Muscle of leg (tissue), 11 donors: ENCODE results near the gene XIRP1. TPM values are rescaled to one million over a fixed set of nuclear protein-coding genes. Genes with fewer than 3 reads are reported as not detected.
A peak's percentile ranks its signal among the peaks of the same experiment; 100 is the strongest.

Source experiments
- DNase-seq: peaks from one replicate; pipeline ENCODE4 v3.0.0; 2013
- H3K27ac ChIP-seq: one replicate; pipeline ENCODE4 v1.5.1; 2013; ENCODE audit warnings: mild to moderate bottlenecking, low read length, control low read depth
- H3K27me3 ChIP-seq: one replicate; pipeline ENCODE4 v1.6.1; 2013; ENCODE audit warnings: low read length; ENCODE audit not compliant: control insufficient read depth, insufficient read depth
- H3K36me3 ChIP-seq: one replicate; pipeline ENCODE4 v1.6.1; 2013; ENCODE audit warnings: low read length; ENCODE audit not compliant: control insufficient read depth, insufficient read depth
- H3K4me1 ChIP-seq: one replicate; pipeline ENCODE4 v1.6.1; 2013; ENCODE audit warnings: low read length; ENCODE audit not compliant: control insufficient read depth, insufficient read depth
- H3K4me3 ChIP-seq: one replicate; pipeline ENCODE4 v1.5.1; 2013; ENCODE audit warnings: low read length, control low read depth
- H3K9me3 ChIP-seq: replicated peaks from 2 replicates; pipeline ENCODE4 v1.6.1; 2013; ENCODE audit warnings: low read depth, low read length; ENCODE audit not compliant: control insufficient read depth
- WGBS: methylation state at CpG from one replicate; pipeline ENCODE4 v1.1.5; 2013; ENCODE audit warnings: missing lambda C conversion rate; ENCODE audit not compliant: insufficient coverage; 5-methylcytosine and 5-hydroxymethylcytosine counted together
- polyA plus RNA-seq, 8 donors: library from polyadenylated mRNA; unstranded; fragments of 120-200 nt; gene quantifications; one replicate each; pipeline versions ENCODE4 v1.2.1 to v1.2.3, GENCODE V29; 2013; ENCODE audit warnings: inconsistent platforms in 1 of 8, low replicate concordance in 1 of 8; ENCODE audit not compliant: insufficient read length in 8 of 8, insufficient read depth in 1 of 8
- total RNA-seq: library from RNA; stranded (reverse); fragments of 120-200 nt; gene quantifications from one replicate; pipeline ENCODE4 v1.2.4, GENCODE V29; 2013

The XIRP1 gene
- total and polyA plus RNA-seq, 9 donors: 79.4 to 271 (median 145) TPM

GRCh38 chr3:39211332-39212130, 19.1 kb upstream of the XIRP1 start:
- H3K27me3 ChIP-seq: no peaks in the 10 kb centered on the region
- H3K9me3 ChIP-seq: no peaks in the 10 kb centered on the region
- H3K27ac ChIP-seq: no peak overlapping the region
- no peak overlapping the region for H3K4me3 ChIP-seq
- no peaks in the 10 kb centered on the region for H3K36me3 ChIP-seq
- 59% methylated on average over 2 of the region's 4 CpGs for WGBS
- H3K4me1 ChIP-seq: peaks cover 5% of the 10 kb centered on the region
- no peak for DNase-seq

GRCh38 chr3:39210078-39210477, 17.7 kb upstream of the XIRP1 start:
- peaks cover 2% of the 10 kb centered on the region for H3K9me3 ChIP-seq
- WGBS: no CpG with 5 or more reads among the region's 3 CpGs
- H3K27me3 ChIP-seq: no peaks in the 10 kb centered on the region
- no peak overlapping the region for H3K4me3 ChIP-seq
- H3K4me1 ChIP-seq: peaks cover 5% of the 10 kb centered on the region
- H3K36me3 ChIP-seq: no peaks in the 10 kb centered on the region
- no peak overlapping the region for H3K27ac ChIP-seq
- DNase-seq: no peak

- no peak for DNase-seq
- no CpG with 5 or more reads among the region's 1 CpG for WGBS
Measured at GRCh38 chr3:39209329-39209970, 17.1 kb upstream of the XIRP1 start.

GRCh38 chr3:39208463-39209055, 16.2 kb upstream of the XIRP1 start:
- Histone ChIP-seq H3K4me1 (peaks cover 5% of the 10 kb centered on the region), H3K4me3 (no peak overlapping the region), H3K27me3 (peaks cover 4% of the 10 kb centered on the region), H3K36me3 (no peaks in the 10 kb centered on the region), H3K9me3 (peaks cover 2% of the 10 kb centered on the region), H3K27ac (no peak overlapping the region)
- DNase-seq: peak; percentile 69
- WGBS: no CpG with 5 or more reads among the region's 7 CpGs

More at GRCh38 chr3:39209329-39209970, 17.1 kb upstream of the XIRP1 start:
- Histone ChIP-seq H3K27ac (no peak overlapping the region), H3K9me3 (peaks cover 2% of the 10 kb centered on the region), H3K4me3 (no peak overlapping the region), H3K27me3 (no peaks in the 10 kb centered on the region), H3K4me1 (peaks cover 5% of the 10 kb centered on the region), H3K36me3 (no peaks in the 10 kb centered on the region)

- no peaks in the 10 kb centered on the region for H3K36me3 ChIP-seq
- H3K9me3 ChIP-seq: peaks cover 2% of the 10 kb centered on the region
- H3K4me3 ChIP-seq: no peak overlapping the region
- WGBS: 46% methylated on average over 2 of the region's 5 CpGs
- peaks cover 8% of the 10 kb centered on the region for H3K27me3 ChIP-seq
- peak; percentile 7 for DNase-seq
- H3K4me1 ChIP-seq: peaks cover 5% of the 10 kb centered on the region
- H3K27ac ChIP-seq: no peak overlapping the region
Measured at GRCh38 chr3:39207361-39208186, 15.2 kb upstream of the XIRP1 start.

GRCh38 chr3:39205919-39206516, 13.6 kb upstream of the XIRP1 start:
- peaks cover 2% of the 10 kb centered on the region for H3K9me3 ChIP-seq
- 100% methylated on average over 5 of the region's 6 CpGs for whole genome bisulfite sequencing
- DNase-seq: no peak
- no peaks in the 10 kb centered on the region for H3K36me3 ChIP-seq
- peaks cover 5% of the 10 kb centered on the region for H3K4me1 ChIP-seq
- no peak overlapping the region for H3K4me3 ChIP-seq
- peaks cover 8% of the 10 kb centered on the region for H3K27me3 ChIP-seq
- no peak overlapping the region for H3K27ac ChIP-seq

GRCh38 chr3:39205131-39205530, 12.7 kb upstream of the XIRP1 start:
- no peak for DNase-seq
- H3K36me3 ChIP-seq: no peaks in the 10 kb centered on the region
- peaks cover 8% of the 10 kb centered on the region for H3K27me3 ChIP-seq
- H3K4me1 ChIP-seq: peaks cover 5% of the 10 kb centered on the region
- H3K9me3 ChIP-seq: peaks cover 2% of the 10 kb centered on the region
- 64% methylated on average over 2 of the region's 2 CpGs for WGBS
- H3K4me3 ChIP-seq: no peak overlapping the region
- H3K27ac ChIP-seq: no peak overlapping the region

- H3K4me1 ChIP-seq: peaks cover 5% of the 10 kb centered on the region
- H3K27me3 ChIP-seq: peaks cover 8% of the 10 kb centered on the region
- DNase-seq: no peak
- H3K9me3 ChIP-seq: peaks cover 2% of the 10 kb centered on the region
- 60% methylated on average over 1 of the region's 5 CpGs for WGBS
- no peak overlapping the region for H3K4me3 ChIP-seq
- H3K27ac ChIP-seq: no peak overlapping the region
- no peaks in the 10 kb centered on the region for H3K36me3 ChIP-seq
Measured at GRCh38 chr3:39203860-39204259, 11.5 kb upstream of the XIRP1 start.

GRCh38 chr3:39203402-39203801, 11.0 kb upstream of the XIRP1 start:
- H3K4me1 ChIP-seq: peaks cover 5% of the 10 kb centered on the region
- no peak overlapping the region for H3K4me3 ChIP-seq
- 60% methylated on average over 4 of the region's 4 CpGs for WGBS
- no peak overlapping the region for H3K27ac ChIP-seq
- H3K9me3 ChIP-seq: peaks cover 2% of the 10 kb centered on the region
- H3K27me3 ChIP-seq: peaks cover 8% of the 10 kb centered on the region
- no peaks in the 10 kb centered on the region for H3K36me3 ChIP-seq
- DNase-seq: no peak
